Naive thymus-derived CD4-positive, alpha-beta T cell (primary cell): ENCODE data around the gene ZNF672. TPM values are rescaled to one million over a fixed set of nuclear protein-coding genes. Genes with fewer than 3 reads are reported as not detected.
"Not testable (repeated sequence)": the region's sequence is repeated elsewhere in the genome, so short reads cannot be mapped to it uniquely, and the experiment has no call there.

Experiments used
- ATAC-seq: fragments of 150-1000 bp; cut with Tn5 transposase; 2 replicates; pipeline ENCODE4 v1.10.0; 2021; ENCODE audit warnings: mild to moderate bottlenecking, moderate library complexity
- CTCF ChIA-PET: fragments of 350-600 bp; sonication (Branson Sonifier 250); formaldehyde crosslinking; loops from one replicate; lab custom pipeline; 2021; ENCODE audit warnings: antibody characterized with exemption; lab: Charles Lee
- POLR2A ChIA-PET: fragments of 350-600 bp; sonication (Branson Sonifier 250); formaldehyde crosslinking; loops from one replicate; lab custom pipeline; 2021; ENCODE audit warnings: antibody characterized with exemption, inconsistent platforms; lab: Charles Lee
- DNase-seq, 9 donors: peaks; one replicate each; pipeline versions ENCODE4 v3.0.0 to v3.0.0-alpha.2; 2020 to 2022; ENCODE audit warnings: mixed read lengths in 1 of 9
- H3K27ac ChIP-seq: one replicate; pipeline ENCODE4 v1.7.0; 2013; ENCODE audit warnings: mild to moderate bottlenecking, low read depth, low read length, moderate library complexity
- H3K27me3 ChIP-seq, 2 donors: one replicate each; pipeline ENCODE4 v1.7.0; 2013; ENCODE audit warnings: low read length in 2 of 2, mild to moderate bottlenecking in 2 of 2, moderate library complexity in 2 of 2; ENCODE audit not compliant: control insufficient read depth in 2 of 2, insufficient read depth in 2 of 2
- H3K36me3 ChIP-seq, 3 experiments: 1 replicate in 2 of 3; 2 replicates in 1 of 3; pipeline ENCODE4 v1.7.0; 2013; ENCODE audit warnings: low read length in 3 of 3, mild to moderate bottlenecking in 3 of 3, moderate library complexity in 1 of 3; ENCODE audit not compliant: insufficient read depth in 3 of 3, control insufficient read depth in 2 of 3
- H3K4me1 ChIP-seq, 2 donors: one replicate each; pipeline ENCODE4 v1.7.0; 2013; ENCODE audit warnings: low read length in 2 of 2, mild to moderate bottlenecking in 2 of 2, moderate library complexity in 1 of 2; ENCODE audit not compliant: control insufficient read depth in 2 of 2, insufficient read depth in 2 of 2
- H3K4me3 ChIP-seq: 2 replicates; pipeline ENCODE4 v1.7.0; 2013; ENCODE audit warnings: mild to moderate bottlenecking, low read length
- H3K9me3 ChIP-seq, 3 experiments: 1 replicate in 2 of 3; 2 replicates in 1 of 3; pipeline ENCODE4 v1.7.0; 2013; ENCODE audit warnings: low read length in 3 of 3; ENCODE audit not compliant: control insufficient read depth in 2 of 3
- H3K27ac Mint-ChIP-seq, 9 donors: one replicate each; pipeline ENCODE4 v1.8.0; 2020 to 2022; ENCODE audit warnings: mixed read lengths in 9 of 9, mild to moderate bottlenecking in 8 of 9, moderate library complexity in 5 of 9, inconsistent platforms in 2 of 9
- H3K27me3 Mint-ChIP-seq, 5 donors: one replicate each; pipeline ENCODE4 v1.8.0; 2021 to 2022; ENCODE audit warnings: mixed read lengths in 5 of 5, mild to moderate bottlenecking in 1 of 5
- H3K36me3 Mint-ChIP-seq, 5 donors: one replicate each; pipeline ENCODE4 v1.8.0; 2020 to 2022; ENCODE audit warnings: mixed read lengths in 5 of 5, mild to moderate bottlenecking in 3 of 5, inconsistent platforms in 1 of 5
- H3K4me1 Mint-ChIP-seq, 7 donors: one replicate each; pipeline ENCODE4 v1.8.0; 2020 to 2022; ENCODE audit warnings: mixed read lengths in 7 of 7, mild to moderate bottlenecking in 3 of 7, inconsistent platforms in 1 of 7
- H3K4me3 Mint-ChIP-seq, 10 donors: one replicate each; pipeline ENCODE4 v1.8.0; 2020 to 2022; ENCODE audit warnings: mild to moderate bottlenecking in 10 of 10, mixed read lengths in 10 of 10, moderate library complexity in 6 of 10, inconsistent platforms in 2 of 10
- H3K9me3 Mint-ChIP-seq, 11 donors: one replicate each; pipeline ENCODE4 v1.8.0; 2020 to 2022; ENCODE audit warnings: mixed read lengths in 11 of 11, mild to moderate bottlenecking in 4 of 11, inconsistent platforms in 1 of 11, moderate library complexity in 1 of 11
- intact Hi-C, 2 donors: fragments of 100-400 bp; cut with micrococcal nuclease; formaldehyde crosslinking; loops; one replicate each; pipeline ENCODE4 v1.15.1; 2023
- polyA plus RNA-seq, 2 donors: library from polyadenylated mRNA; unstranded; fragments of 300-500 nt; fragmentation: Illumina TruSeq; gene quantifications; one replicate each; pipeline ENCODE4 v1.2.3, GENCODE V29; 2021
- total RNA-seq, 6 experiments: library from RNA in 5 of 6; stranded (reverse) in 5 of 6; gene quantifications; 1 replicate in 5 of 6; 2 replicates in 1 of 6; pipeline ENCODE4 v1.2.3 and lab custom pipeline; 2021 to 2026

The ZNF672 gene
- total and polyA plus RNA-seq, 7 experiments from 2014 or later: 16.6 to 49.8 (median 35.3) TPM

GRCh38 chr1:248793592-248793991 is 44.4 kb upstream of the ZNF672 start:
- peaks cover 0 to 36% (median 12%) of the 10 kb centered on the region in 11 donors for H3K9me3 Mint-ChIP-seq
- Histone ChIP-seq H3K4me3 (no peak overlapping the region), H3K27me3 (no peaks in the 10 kb centered on the region), H3K36me3 (no peaks in the 10 kb centered on the region), H3K4me1 (no peaks in the 10 kb centered on the region), H3K27ac (no peak overlapping the region), H3K9me3 (peaks cover 0 to 6% (median 0%) of the 10 kb centered on the region in 3 experiments)
- H3K4me1 Mint-ChIP-seq: peaks cover 0 to 5% (median 0%) of the 10 kb centered on the region in 7 donors
- POLR2A ChIA-PET: no interaction called here
- DNase-seq (no peak), ATAC-seq (no peak)
- no peak overlapping the region for H3K4me3 Mint-ChIP-seq
- peaks cover 0 to 13% (median 6%) of the 10 kb centered on the region in 5 donors for H3K36me3 Mint-ChIP-seq
- CTCF ChIA-PET: no interaction called here
- H3K27ac Mint-ChIP-seq: no peak overlapping the region
- peaks cover 5 to 17% (median 11%) of the 10 kb centered on the region in 5 donors for H3K27me3 Mint-ChIP-seq
- intact Hi-C loops: no loop called here

- H3K36me3 ChIP-seq, H3K27ac ChIP-seq, ATAC-seq, H3K4me3 ChIP-seq, POLR2A ChIA-PET, H3K9me3 ChIP-seq, H3K27me3 ChIP-seq, DNase-seq, intact Hi-C loops, H3K4me3 Mint-ChIP-seq, H3K4me1 Mint-ChIP-seq, H3K4me1 ChIP-seq, H3K27ac Mint-ChIP-seq: not testable (repeated sequence)
- H3K27me3 Mint-ChIP-seq: peaks cover 5 to 24% (median 11%) of the 10 kb centered on the region in 5 donors
- peaks cover 0 to 36% (median 12%) of the 10 kb centered on the region in 11 donors for H3K9me3 Mint-ChIP-seq
- peaks cover 0 to 13% (median 6%) of the 10 kb centered on the region in 5 donors for H3K36me3 Mint-ChIP-seq
- CTCF ChIA-PET: interaction anchor here (0.9 kb wide), 1 partner anchor 10 kb away, joined by 3 read pairs; no protein-coding TSS in a partner anchor
Observed at GRCh38 chr1:248794663-248795062, 43.4 kb upstream of the ZNF672 start.

- peaks cover 0 to 32% (median 12%) of the 10 kb centered on the region in 11 donors for H3K9me3 Mint-ChIP-seq
- ATAC-seq (peak; percentile 36), DNase-seq (no peak)
- Histone ChIP-seq H3K4me3 (no peak overlapping the region), H3K36me3 (no peaks in the 10 kb centered on the region), H3K4me1 (no peaks in the 10 kb centered on the region), H3K27me3 (peaks cover 0 to 5% of the 10 kb centered on the region in 2 donors), H3K9me3 (peaks cover 0 to 4% (median 0%) of the 10 kb centered on the region in 3 experiments), H3K27ac (no peak overlapping the region)
- POLR2A ChIA-PET: no interaction called here
- peaks cover 0 to 13% (median 4%) of the 10 kb centered on the region in 5 donors for H3K36me3 Mint-ChIP-seq
- intact Hi-C loops: no loop called here
- H3K4me1 Mint-ChIP-seq: peaks cover 0 to 1% (median 0%) of the 10 kb centered on the region in 7 donors
- no peak overlapping the region for H3K4me3 Mint-ChIP-seq
- CTCF ChIA-PET: interaction anchor here (2.0 kb wide), 1 partner anchor 395 kb away, joined by 7 read pairs; no protein-coding TSS in a partner anchor
- H3K27me3 Mint-ChIP-seq: peaks cover 11 to 40% (median 29%) of the 10 kb centered on the region in 5 donors
- H3K27ac Mint-ChIP-seq: no peak overlapping the region
Observed at GRCh38 chr1:248798791-248799190, 39.2 kb upstream of the ZNF672 start.

- ChIA-PET CTCF (no interaction called here), POLR2A (no interaction called here)
- H3K27me3 ChIP-seq: peaks cover 0 to 5% of the 10 kb centered on the region in 2 donors
- Mint-ChIP-seq H3K36me3 (peaks cover 0 to 8% (median 0%) of the 10 kb centered on the region in 5 donors), H3K4me1 (peaks cover 4 to 12% (median 11%) of the 10 kb centered on the region in 7 donors), H3K27me3 (peaks cover 11 to 42% (median 27%) of the 10 kb centered on the region in 5 donors), H3K9me3 (peaks cover 0 to 16% (median 6%) of the 10 kb centered on the region in 11 donors), H3K27ac (no peak overlapping the region), H3K4me3 (no peak overlapping the region)
- DNase-seq (no peak), ATAC-seq (no peak)
- intact Hi-C loops: no loop called here
- no peaks in the 10 kb centered on the region for H3K9me3 ChIP-seq
- no peak overlapping the region for H3K4me3 ChIP-seq
- H3K4me1 ChIP-seq: no peaks in the 10 kb centered on the region
- no peak overlapping the region for H3K27ac ChIP-seq
- no peaks in the 10 kb centered on the region for H3K36me3 ChIP-seq
Observed at GRCh38 chr1:248800459-248800858, 37.6 kb upstream of the ZNF672 start.

GRCh38 chr1:248802454-248802853 is 35.6 kb upstream of the ZNF672 start:
- no peak for DNase-seq
- Mint-ChIP-seq H3K4me1 (peaks cover 7 to 23% (median 16%) of the 10 kb centered on the region in 7 donors), H3K4me3 (no peak overlapping the region), H3K27ac (no peak overlapping the region), H3K9me3 (peaks cover 0 to 3% (median 0%) of the 10 kb centered on the region in 11 donors), H3K36me3 (peaks cover 0 to 5% (median 0%) of the 10 kb centered on the region in 5 donors), H3K27me3 (peaks cover 11 to 36% (median 21%) of the 10 kb centered on the region in 5 donors)
- Histone ChIP-seq H3K9me3 (no peaks in the 10 kb centered on the region), H3K36me3 (no peaks in the 10 kb centered on the region), H3K4me3 (no peak overlapping the region), H3K27ac (no peak overlapping the region), H3K4me1 (no peaks in the 10 kb centered on the region), H3K27me3 (peaks cover 0 to 5% of the 10 kb centered on the region in 2 donors)
- intact Hi-C loops: no loop called here
- no peak for ATAC-seq
- CTCF ChIA-PET: no interaction called here
- POLR2A ChIA-PET: no interaction called here

- H3K27me3 ChIP-seq, H3K9me3 ChIP-seq, H3K27ac ChIP-seq, intact Hi-C loops, H3K36me3 Mint-ChIP-seq, H3K4me3 ChIP-seq, H3K9me3 Mint-ChIP-seq, H3K36me3 ChIP-seq, DNase-seq, H3K4me3 Mint-ChIP-seq, H3K4me1 ChIP-seq, ATAC-seq: not testable (repeated sequence)
- Mint-ChIP-seq H3K4me1 (peaks cover 7 to 23% (median 16%) of the 10 kb centered on the region in 7 donors), H3K27me3 (peaks cover 6 to 26% (median 18%) of the 10 kb centered on the region in 5 donors), H3K27ac (peak overlapping the region in 1 of 9 donors; percentile 1)
- ChIA-PET POLR2A (interaction anchor here (1.3 kb wide), 1 partner anchor 10 kb away, joined by 4 read pairs; no protein-coding TSS in a partner anchor), CTCF (interaction anchor here (1.4 kb wide), 1 partner anchor 182 kb away, joined by 7 read pairs; no protein-coding TSS in a partner anchor)
Observed at GRCh38 chr1:248803501-248803900, 34.5 kb upstream of the ZNF672 start.
